Neuronal stem cell (in vitro differentiated cells): ENCODE results near the gene CLNK.

ENCODE experiments used
- DNase-seq: peaks from one replicate; pipeline ENCODE4 v3.0.0-alpha.2; 2013; ENCODE audit warnings: low spot score
- H2AFZ ChIP-seq: one replicate; pipeline ENCODE4 v1.6.1; 2013; ENCODE audit warnings: mild to moderate bottlenecking, low read length, inconsistent platforms
- H2AK5ac ChIP-seq: 2 replicates; pipeline ENCODE4 v1.6.1; 2013; ENCODE audit warnings: low read depth, mild to moderate bottlenecking, inconsistent platforms, low read length, moderate library complexity, mixed read lengths
- H2BK120ac ChIP-seq: 2 replicates; pipeline ENCODE4 v1.6.1; 2013; ENCODE audit warnings: low read depth, mild to moderate bottlenecking, inconsistent platforms, low read length, moderate library complexity, mixed read lengths
- H2BK12ac ChIP-seq: one replicate; pipeline ENCODE4 v1.6.1; 2013; ENCODE audit warnings: low read length, inconsistent platforms
- H2BK15ac ChIP-seq: 2 replicates; pipeline ENCODE4 v1.6.1; 2013; ENCODE audit warnings: mild to moderate bottlenecking, low read length, inconsistent platforms, mixed read lengths
- H2BK5ac ChIP-seq: one replicate; pipeline ENCODE4 v1.6.1; 2013; ENCODE audit warnings: inconsistent platforms, mild to moderate bottlenecking, low read length, moderate library complexity
- H3K14ac ChIP-seq: one replicate; pipeline ENCODE4 v1.6.1; 2013; ENCODE audit warnings: low read length, inconsistent platforms
- H3K18ac ChIP-seq: 2 replicates; pipeline ENCODE4 v1.6.1; 2013; ENCODE audit warnings: low read length, inconsistent platforms
- H3K23ac ChIP-seq: 2 replicates; pipeline ENCODE4 v1.6.1; 2013; ENCODE audit warnings: low read depth, mild to moderate bottlenecking, mixed read lengths, low read length, inconsistent platforms; ENCODE audit not compliant: poor library complexity
- H3K27ac ChIP-seq: replicated peaks from 3 replicates; pipeline ENCODE4 v1.5.1; 2013; ENCODE audit warnings: low read length, inconsistent platforms
- H3K27me3 ChIP-seq, 3 experiments: 2 replicates each; pipeline ENCODE4 v1.6.1; 2013; ENCODE audit warnings: low read length in 3 of 3, mild to moderate bottlenecking in 2 of 3, inconsistent platforms in 1 of 3, low read depth in 1 of 3, mixed read lengths in 1 of 3, moderate library complexity in 1 of 3; ENCODE audit not compliant: control insufficient read depth in 3 of 3, insufficient read depth in 3 of 3
- H3K36me3 ChIP-seq, 2 donors: replicated peaks in 1 of 2; 2 replicates each; pipeline ENCODE4 v1.6.1; 2013; ENCODE audit warnings: low read length in 2 of 2; ENCODE audit not compliant: control insufficient read depth in 2 of 2, insufficient read depth in 2 of 2
- H3K4ac ChIP-seq: 2 replicates; pipeline ENCODE4 v1.6.1; 2013; ENCODE audit warnings: inconsistent platforms, mild to moderate bottlenecking, low read length, moderate library complexity
- H3K4me1 ChIP-seq, 2 donors: 1 replicate in 1 of 2; 2 replicates in 1 of 2; pipeline ENCODE4 v1.6.1; 2013; ENCODE audit warnings: low read length in 2 of 2, low read depth in 1 of 2; ENCODE audit not compliant: control insufficient read depth in 2 of 2, insufficient read depth in 1 of 2
- H3K4me2 ChIP-seq: one replicate; pipeline ENCODE4 v1.6.1; 2013; ENCODE audit warnings: mild to moderate bottlenecking, low read length, inconsistent platforms; ENCODE audit not compliant: insufficient read depth, poor library complexity, severe bottlenecking
- H3K4me3 ChIP-seq, 2 donors: 2 replicates each; pipeline ENCODE4 v1.5.1; 2013; ENCODE audit warnings: low read length in 2 of 2, mild to moderate bottlenecking in 2 of 2, inconsistent platforms in 1 of 2, moderate library complexity in 1 of 2
- H3K79me1 ChIP-seq: one replicate; pipeline ENCODE4 v1.6.1; 2013; ENCODE audit warnings: low read depth, mild to moderate bottlenecking, inconsistent platforms, low read length, moderate library complexity
- H3K9ac ChIP-seq: one replicate; pipeline ENCODE4 v1.6.1; 2013; ENCODE audit warnings: mild to moderate bottlenecking, low read depth, low read length, inconsistent platforms; ENCODE audit not compliant: poor library complexity
- H3K9me3 ChIP-seq, 2 donors: replicated peaks in 1 of 2; 2 replicates each; pipeline versions ENCODE3 to v1.6.1; 2013; ENCODE audit warnings: low read length in 2 of 2, mild to moderate bottlenecking in 2 of 2, inconsistent platforms in 1 of 2, low read depth in 1 of 2, mixed read lengths in 1 of 2, moderate library complexity in 1 of 2; ENCODE audit not compliant: control insufficient read depth in 2 of 2, insufficient read depth in 1 of 2
- H4K8ac ChIP-seq: one replicate; pipeline ENCODE4 v1.6.1; 2013; ENCODE audit warnings: low read depth, mild to moderate bottlenecking, inconsistent platforms, low read length, moderate library complexity
- H4K91ac ChIP-seq: one replicate; pipeline ENCODE4 v1.6.1; 2013; ENCODE audit warnings: low read length, low read depth, mild to moderate bottlenecking, inconsistent platforms; ENCODE audit not compliant: poor library complexity
- WGBS, 2 donors: extraction: QIAGEN DNeasy Blood & Tissue Kit; methylation state at CpG; one replicate each; pipeline ENCODE4 v1.1.7; 2013; ENCODE audit warnings: missing lambda C conversion rate in 2 of 2, mixed read lengths in 1 of 2; ENCODE audit not compliant: insufficient read length in 2 of 2, insufficient replicate concordance in 1 of 2; ENCODE audit errors: extremely low coverage in 2 of 2; 5-methylcytosine and 5-hydroxymethylcytosine counted together

Gene CLNK

DNA sequence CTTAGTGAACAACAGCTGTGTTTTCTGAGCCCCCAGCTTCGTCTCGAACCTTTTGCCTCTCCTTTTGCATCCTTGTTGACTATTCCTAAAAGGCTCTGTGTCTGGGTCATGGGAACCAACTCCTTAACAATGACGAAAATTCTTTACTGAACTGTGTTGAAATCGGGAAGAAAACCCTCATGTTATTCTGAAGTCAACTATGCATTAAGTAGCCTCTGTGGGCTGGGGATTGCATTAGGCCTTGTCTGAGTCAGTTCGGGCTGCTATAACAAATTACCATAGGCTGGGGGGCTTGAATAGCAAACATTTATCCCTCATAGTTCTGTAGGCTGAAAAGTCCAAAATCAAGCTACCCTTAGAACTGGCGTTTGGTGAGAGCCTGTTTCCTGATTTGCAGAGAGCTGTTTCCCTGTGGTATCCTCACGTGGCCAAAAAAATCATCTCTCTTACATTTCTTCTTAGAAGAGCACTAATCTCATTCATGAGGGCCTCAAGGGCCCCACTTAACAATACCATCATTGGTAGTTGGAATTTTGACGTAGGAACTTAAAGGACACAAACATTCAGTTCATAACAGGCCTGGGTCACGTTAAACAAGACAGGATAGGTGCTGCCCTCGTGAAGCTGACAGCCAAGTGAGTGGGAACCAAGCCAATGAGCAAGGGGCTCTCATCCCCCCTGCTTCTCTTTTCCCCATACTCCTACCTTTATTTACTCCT, 75.9 kb downstream of the CLNK start:
- no peak for DNase-seq
- H3K27ac ChIP-seq, result no peak overlapping the region
- no peak overlapping the region for H3K4ac ChIP-seq
- no peak overlapping the region for H2AFZ ChIP-seq
- no peak overlapping the region for H3K9ac ChIP-seq
- no peak overlapping the region for H2BK15ac ChIP-seq
- H2AK5ac ChIP-seq, result no peak overlapping the region
- H3K27me3 ChIP-seq, result no peaks in the 10 kb centered on the region
- no peaks in the 10 kb centered on the region for H3K36me3 ChIP-seq
- H3K9me3 ChIP-seq, result no peaks in the 10 kb centered on the region
- H3K4me1 ChIP-seq, result no peaks in the 10 kb centered on the region
- H3K4me2 ChIP-seq, result no peak overlapping the region
- no peaks in the 10 kb centered on the region for H3K79me1 ChIP-seq
- H3K4me3 ChIP-seq, result no peak overlapping the region
- H3K14ac ChIP-seq, result no peak overlapping the region
- H2BK5ac ChIP-seq, result no peak overlapping the region
- H2BK120ac ChIP-seq, result no peak overlapping the region
- no peak overlapping the region for H3K18ac ChIP-seq
- no peak overlapping the region for H2BK12ac ChIP-seq
- no CpG with 5 or more reads among the region's 10 CpGs for WGBS, 2 donors
- H3K23ac ChIP-seq, result no peak overlapping the region
- H4K91ac ChIP-seq, result no peak overlapping the region
- no peak overlapping the region for H4K8ac ChIP-seq

DNA sequence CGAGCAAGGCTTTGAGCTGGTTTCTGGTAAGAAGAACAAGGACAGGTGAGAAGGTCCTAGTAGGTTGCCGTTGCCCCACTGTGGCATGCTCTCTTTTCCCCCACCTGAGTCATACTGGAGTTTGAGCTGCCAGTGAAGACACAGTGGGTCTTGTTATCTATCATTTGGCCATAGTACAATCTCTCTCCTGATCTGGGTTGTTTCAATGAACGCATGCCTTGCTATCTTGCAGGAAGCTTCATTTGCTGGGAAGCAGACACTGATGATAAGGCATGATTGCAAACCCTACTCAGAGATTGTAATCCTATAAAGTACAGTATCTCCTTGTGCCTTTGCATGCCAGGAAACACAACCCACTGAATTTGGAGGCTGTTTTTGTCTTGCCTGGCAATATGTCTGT, 77.4 kb downstream of the CLNK start:
- Histone ChIP-seq H3K4me3 (no peak overlapping the region), H3K79me1 (no peaks in the 10 kb centered on the region), H4K8ac (no peak overlapping the region), H3K4ac (no peak overlapping the region), H3K23ac (no peak overlapping the region), H3K9ac (no peak overlapping the region), H2BK120ac (no peak overlapping the region), H3K36me3 (no peaks in the 10 kb centered on the region), H3K14ac (no peak overlapping the region), H2BK15ac (no peak overlapping the region), H3K18ac (no peak overlapping the region), H4K91ac (no peak overlapping the region), H3K4me1 (no peaks in the 10 kb centered on the region), H2BK5ac (no peak overlapping the region), H2AFZ (no peak overlapping the region), H2AK5ac (no peak overlapping the region), H3K27ac (no peak overlapping the region), H2BK12ac (no peak overlapping the region), H3K4me2 (no peak overlapping the region), H3K9me3 (no peaks in the 10 kb centered on the region), H3K27me3 (no peaks in the 10 kb centered on the region)
- WGBS, 2 donors, result no CpG with 5 or more reads among the region's 3 CpGs
- no peak for DNase-seq

DNA sequence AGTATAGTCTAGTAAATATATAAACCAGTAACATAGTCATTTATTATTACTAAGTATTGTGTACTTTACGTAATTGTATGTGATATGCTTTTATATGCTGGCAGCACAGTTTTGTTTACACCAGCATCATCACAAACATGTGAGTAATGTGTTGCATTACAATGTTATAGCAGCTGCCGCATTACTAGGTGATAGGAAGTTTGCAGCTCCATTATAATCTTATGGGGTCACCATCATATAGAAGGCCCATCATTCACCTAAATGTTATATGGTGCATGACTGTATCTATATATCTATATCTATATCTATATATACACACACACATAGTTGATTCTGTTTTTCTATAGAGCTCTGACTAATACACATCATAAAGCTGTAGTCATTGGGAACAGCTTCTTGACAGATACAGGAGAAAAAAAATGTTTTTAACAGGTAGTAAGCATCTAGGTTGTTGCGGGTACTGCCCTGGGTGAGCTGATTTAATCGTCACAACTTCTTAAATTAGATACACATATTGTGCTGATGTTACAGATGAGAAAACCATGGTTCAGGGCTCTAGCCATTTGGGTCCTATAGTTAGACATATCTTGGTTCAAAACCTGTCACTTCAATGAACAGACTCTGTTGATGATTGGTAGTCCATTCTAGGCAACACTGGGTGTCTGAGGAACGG, 77.9 kb downstream of the CLNK start:
- no peak overlapping the region for H3K27ac ChIP-seq
- no peak overlapping the region for H3K4me3 ChIP-seq
- H4K91ac ChIP-seq, result no peak overlapping the region
- H2BK120ac ChIP-seq, result no peak overlapping the region
- H3K4ac ChIP-seq, result no peak overlapping the region
- no peak overlapping the region for H2AK5ac ChIP-seq
- WGBS, 2 donors, result no CpG with 5 or more reads among the region's 5 CpGs
- H3K18ac ChIP-seq, result no peak overlapping the region
- no peaks in the 10 kb centered on the region for H3K4me1 ChIP-seq
- H2BK15ac ChIP-seq, result no peak overlapping the region
- DNase-seq, result no peak
- no peak overlapping the region for H2AFZ ChIP-seq
- no peak overlapping the region for H2BK12ac ChIP-seq
- no peak overlapping the region for H4K8ac ChIP-seq
- no peak overlapping the region for H3K14ac ChIP-seq
- H3K79me1 ChIP-seq, result no peaks in the 10 kb centered on the region
- H3K9ac ChIP-seq, result no peak overlapping the region
- H3K9me3 ChIP-seq, result no peaks in the 10 kb centered on the region
- H3K23ac ChIP-seq, result no peak overlapping the region
- no peaks in the 10 kb centered on the region for H3K36me3 ChIP-seq
- no peak overlapping the region for H3K4me2 ChIP-seq
- H2BK5ac ChIP-seq, result no peak overlapping the region
- no peaks in the 10 kb centered on the region for H3K27me3 ChIP-seq

DNA sequence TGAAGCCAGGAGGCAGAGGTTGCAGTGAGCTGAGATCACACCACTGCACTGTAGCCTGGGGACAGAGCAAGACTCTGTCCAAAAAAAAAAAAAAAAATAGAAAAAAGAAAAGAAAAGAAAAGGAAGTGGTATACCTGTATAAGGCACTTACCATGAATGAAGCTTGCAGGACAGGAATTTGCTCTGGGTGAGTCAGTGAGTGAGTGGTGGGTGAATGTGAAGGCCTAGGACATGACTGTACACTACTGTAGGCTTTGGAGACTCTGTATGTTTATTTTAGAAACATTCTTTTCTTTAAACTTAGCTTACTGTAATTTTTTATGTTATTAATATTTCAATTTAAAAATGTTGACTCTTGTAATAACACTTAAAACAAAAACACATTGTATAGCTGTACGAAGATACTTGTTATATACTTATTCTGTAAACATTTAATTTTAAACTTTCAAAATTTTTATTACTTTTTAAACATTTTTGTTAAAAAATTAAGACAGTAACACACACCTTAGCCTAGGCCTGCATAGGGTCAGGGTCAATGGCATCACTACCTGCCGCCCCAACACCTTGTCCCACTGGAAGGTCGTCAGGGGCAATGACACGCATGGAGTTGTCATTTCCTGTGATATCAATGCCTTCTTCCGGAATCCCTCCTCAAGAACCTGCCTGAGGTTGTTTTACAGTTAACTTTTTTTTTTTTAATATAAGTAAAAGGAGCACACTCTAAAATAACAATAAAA, 78.7 kb downstream of the CLNK start:
- Histone ChIP-seq H3K27me3 (no peaks in the 10 kb centered on the region), H2BK15ac (no peak overlapping the region), H3K36me3 (no peaks in the 10 kb centered on the region), H2AFZ (no peak overlapping the region), H2AK5ac (no peak overlapping the region), H3K9me3 (no peaks in the 10 kb centered on the region), H3K4me3 (no peak overlapping the region), H4K91ac (no peak overlapping the region), H3K18ac (no peak overlapping the region), H2BK5ac (no peak overlapping the region), H2BK120ac (no peak overlapping the region), H3K4me2 (no peak overlapping the region), H3K79me1 (no peaks in the 10 kb centered on the region), H3K14ac (no peak overlapping the region), H3K4ac (no peak overlapping the region), H3K23ac (no peak overlapping the region), H2BK12ac (no peak overlapping the region), H4K8ac (no peak overlapping the region), H3K9ac (no peak overlapping the region), H3K4me1 (no peaks in the 10 kb centered on the region), H3K27ac (no peak overlapping the region)
- no CpG with 5 or more reads among the region's 5 CpGs for WGBS, 2 donors
- DNase-seq, result no peak
